Thyroid gland (tissue), 4 donors: ENCODE results near the gene QKI.

ENCODE experiments used
- POLR2A ChIP-seq, 2 donors: fragments of 450-650 bp; IDR thresholded peaks; one replicate each; pipeline ENCODE4 v1.6.1; 2017; ENCODE audit warnings: antibody characterized with exemption in 2 of 2, mild to moderate bottlenecking in 2 of 2, moderate library complexity in 1 of 2
- TF ChIP-seq, protein P1 (sequence below), 6 experiments: fragments of 200-600 bp in 3 of 6; fragments of 450-650 bp in 3 of 6; sonication (generic) in 3 of 6; IDR thresholded peaks; one replicate each; pipeline ENCODE4 v1.5.1; 2016 to 2019; ENCODE audit warnings: antibody characterized with exemption in 6 of 6, mild to moderate bottlenecking in 2 of 6, inconsistent platforms in 1 of 6, moderate library complexity in 1 of 6

DNA sequence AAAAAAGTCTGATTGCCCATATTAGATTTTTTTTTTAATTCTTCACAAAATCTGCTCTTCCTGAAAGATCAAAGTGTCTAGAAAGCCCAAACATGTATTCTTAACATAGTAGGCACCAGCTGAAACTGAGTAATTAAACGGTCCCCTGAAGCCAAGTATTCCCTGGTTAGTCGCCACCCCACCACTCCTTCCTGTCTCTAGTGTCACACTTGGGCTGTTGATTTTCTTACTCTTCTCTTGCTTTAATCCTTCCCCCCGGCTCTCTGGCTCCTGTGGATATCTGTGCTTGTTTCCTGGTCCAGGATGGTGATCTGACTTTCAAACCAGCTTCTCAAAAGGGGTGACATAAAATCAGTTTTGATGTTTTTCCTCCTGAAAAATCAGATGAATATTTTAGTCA, 162.9 kb downstream of the QKI start:
- TF ChIP-seq, protein P1, sequence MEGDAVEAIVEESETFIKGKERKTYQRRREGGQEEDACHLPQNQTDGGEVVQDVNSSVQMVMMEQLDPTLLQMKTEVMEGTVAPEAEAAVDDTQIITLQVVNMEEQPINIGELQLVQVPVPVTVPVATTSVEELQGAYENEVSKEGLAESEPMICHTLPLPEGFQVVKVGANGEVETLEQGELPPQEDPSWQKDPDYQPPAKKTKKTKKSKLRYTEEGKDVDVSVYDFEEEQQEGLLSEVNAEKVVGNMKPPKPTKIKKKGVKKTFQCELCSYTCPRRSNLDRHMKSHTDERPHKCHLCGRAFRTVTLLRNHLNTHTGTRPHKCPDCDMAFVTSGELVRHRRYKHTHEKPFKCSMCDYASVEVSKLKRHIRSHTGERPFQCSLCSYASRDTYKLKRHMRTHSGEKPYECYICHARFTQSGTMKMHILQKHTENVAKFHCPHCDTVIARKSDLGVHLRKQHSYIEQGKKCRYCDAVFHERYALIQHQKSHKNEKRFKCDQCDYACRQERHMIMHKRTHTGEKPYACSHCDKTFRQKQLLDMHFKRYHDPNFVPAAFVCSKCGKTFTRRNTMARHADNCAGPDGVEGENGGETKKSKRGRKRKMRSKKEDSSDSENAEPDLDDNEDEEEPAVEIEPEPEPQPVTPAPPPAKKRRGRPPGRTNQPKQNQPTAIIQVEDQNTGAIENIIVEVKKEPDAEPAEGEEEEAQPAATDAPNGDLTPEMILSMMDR (IDR thresholded peaks at IDR 0.05), result no peak
- no peak for TF ChIP-seq POLR2A (IDR thresholded peaks at IDR 0.05)
